HEK293 (cell line): ENCODE results near the gene SLC6A6.
A peak's percentile ranks its signal among the peaks of the same experiment; 100 is the strongest.

Source experiments
- CTCF ChIA-PET: fragments of 350-600 bp; formaldehyde crosslinking; extraction: SDS; loops from one replicate; lab custom pipeline; 2021; ENCODE audit warnings: antibody characterized with exemption; lab: Yijun Ruan, JAX
- POLR2A ChIA-PET: fragments of 300-600 bp; formaldehyde crosslinking; extraction: SDS; loops from one replicate; lab custom pipeline; 2020; ENCODE audit warnings: antibody characterized with exemption, inconsistent platforms; lab: Yijun Ruan, JAX
- H3K27ac ChIP-seq: fragments of 200-500 bp; sonication (Bioruptor generic); 2 replicates; pipeline ENCODE4 v1.5.1; 2014; ENCODE audit warnings: low read depth, low read length, control low read depth, inconsistent platforms; ENCODE audit errors: extremely low read depth
- H3K36me3 ChIP-seq, 2 experiments: fragments of 200-500 bp in 1 of 2; sonication (Bioruptor generic) in 1 of 2; 1 replicate in 1 of 2; 2 replicates in 1 of 2; pipeline ENCODE4 v1.5.1; 2014 to 2017; ENCODE audit warnings: inconsistent platforms in 2 of 2, low read length in 2 of 2; ENCODE audit not compliant: control insufficient read depth in 2 of 2, insufficient read depth in 1 of 2
- H3K4me1 ChIP-seq: fragments of 200-500 bp; sonication (Bioruptor generic); 2 replicates; pipeline ENCODE4 v1.5.1; 2014; ENCODE audit warnings: mild to moderate bottlenecking, low read length, inconsistent platforms; ENCODE audit not compliant: control insufficient read depth, insufficient read depth
- H3K4me3 ChIP-seq: 2 replicates; pipeline ENCODE4 v1.5.1; 2011; ENCODE audit warnings: low read depth, mild to moderate bottlenecking, control low read depth, low read length, moderate library complexity
- H3K9me3 ChIP-seq: fragments of 200-500 bp; sonication (Bioruptor generic); 2 replicates; pipeline ENCODE4 v1.5.1; 2014; ENCODE audit warnings: low read depth, low read length, inconsistent platforms; ENCODE audit not compliant: control insufficient read depth, insufficient read depth
- BCL11A ChIP-seq: fragments of 450-650 bp; formaldehyde crosslinking; IDR thresholded peaks from 2 replicates; pipeline ENCODE4 v1.5.1; 2016; ENCODE audit warnings: low read depth, missing biosample characterization, missing genetic modification characterization
- EGR2 ChIP-seq: fragments of 450-650 bp; formaldehyde crosslinking; IDR thresholded peaks from 2 replicates; pipeline ENCODE4 v1.5.1; 2016; ENCODE audit warnings: low read depth, missing biosample characterization, missing genetic modification characterization
- GLI4 ChIP-seq: fragments of 450-650 bp; formaldehyde crosslinking; IDR thresholded peaks from 2 replicates; pipeline ENCODE4 v1.5.1; 2016; ENCODE audit warnings: missing biosample characterization, missing genetic modification characterization
- GLIS2 ChIP-seq: fragments of 450-650 bp; formaldehyde crosslinking; IDR thresholded peaks from 2 replicates; pipeline ENCODE4 v1.5.1; 2016; ENCODE audit warnings: missing biosample characterization, missing genetic modification characterization
- HOXA7 ChIP-seq: sonication (generic); formaldehyde crosslinking; IDR thresholded peaks from 2 replicates; pipeline ENCODE4 v1.8.1; 2022; ENCODE audit warnings: missing genetic modification reagents, borderline replicate concordance
- SP2 ChIP-seq: fragments of 450-650 bp; formaldehyde crosslinking; IDR thresholded peaks from 2 replicates; pipeline ENCODE4 v1.5.1; 2016; ENCODE audit warnings: missing biosample characterization, missing genetic modification characterization
- ZBTB17 ChIP-seq: fragments of 450-650 bp; formaldehyde crosslinking; IDR thresholded peaks from 2 replicates; pipeline ENCODE4 v1.5.1; 2016; ENCODE audit warnings: missing biosample characterization, missing genetic modification characterization
- ZFHX2 ChIP-seq: fragments of 450-650 bp; formaldehyde crosslinking; conservative IDR thresholded peaks from 2 replicates; pipeline ENCODE4 v1.5.1; 2016; ENCODE audit warnings: missing biosample characterization, missing genetic modification characterization
- ZFP3 ChIP-seq: fragments of 450-650 bp; formaldehyde crosslinking; IDR thresholded peaks from 2 replicates; pipeline ENCODE4 v1.5.1; 2016; ENCODE audit warnings: low read depth, missing biosample characterization, missing genetic modification characterization
- ZIC2 ChIP-seq: fragments of 450-650 bp; formaldehyde crosslinking; IDR thresholded peaks from 2 replicates; pipeline ENCODE4 v1.5.1; 2016; ENCODE audit warnings: missing biosample characterization, missing genetic modification characterization
- ZNF112 ChIP-seq: fragments of 450-650 bp; formaldehyde crosslinking; IDR thresholded peaks from 2 replicates; pipeline ENCODE4 v1.5.0; 2017; ENCODE audit warnings: missing biosample characterization, missing genetic modification characterization
- ZNF148 ChIP-seq: fragments of 450-650 bp; formaldehyde crosslinking; IDR thresholded peaks from 2 replicates; pipeline ENCODE4 v1.5.0; 2017; ENCODE audit warnings: missing biosample characterization, missing genetic modification characterization, borderline replicate concordance
- ZNF2 ChIP-seq: fragments of 450-650 bp; formaldehyde crosslinking; IDR thresholded peaks from 2 replicates; pipeline ENCODE4 v1.5.1; 2016; ENCODE audit warnings: missing biosample characterization, missing genetic modification characterization
- ZNF221 ChIP-seq: fragments of 450-650 bp; formaldehyde crosslinking; IDR thresholded peaks from 2 replicates; pipeline ENCODE4 v1.5.1; 2017; ENCODE audit warnings: missing biosample characterization, missing genetic modification characterization, borderline replicate concordance
- ZNF335 ChIP-seq: fragments of 450-650 bp; formaldehyde crosslinking; conservative IDR thresholded peaks from 2 replicates; pipeline ENCODE4 v1.5.1; 2016; ENCODE audit warnings: missing biosample characterization, missing genetic modification characterization
- ZNF549 ChIP-seq: fragments of 450-650 bp; IDR thresholded peaks from 2 replicates; pipeline ENCODE4 v1.5.1; 2018; ENCODE audit warnings: missing biosample characterization, missing genetic modification characterization, mild to moderate bottlenecking, inconsistent platforms, moderate library complexity
- ZNF623 ChIP-seq: fragments of 450-650 bp; formaldehyde crosslinking; IDR thresholded peaks from 2 replicates; pipeline ENCODE4 v1.5.1; 2016; ENCODE audit warnings: missing biosample characterization, missing genetic modification characterization
- ZNF768 ChIP-seq: fragments of 450-650 bp; formaldehyde crosslinking; IDR thresholded peaks from 2 replicates; pipeline ENCODE4 v1.5.1; 2018; ENCODE audit warnings: missing biosample characterization, mild to moderate bottlenecking, missing genetic modification characterization
- ZNF777 ChIP-seq: fragments of 450-650 bp; formaldehyde crosslinking; IDR thresholded peaks from 2 replicates; pipeline ENCODE4 v1.5.1; 2017; ENCODE audit warnings: missing biosample characterization, missing genetic modification characterization, borderline replicate concordance
- ZNF843 ChIP-seq: fragments of 450-650 bp; formaldehyde crosslinking; IDR thresholded peaks from 2 replicates; pipeline ENCODE4 v1.5.1; 2016; ENCODE audit warnings: missing biosample characterization, missing genetic modification characterization
- TF ChIP-seq, protein P1 (sequence below): fragments of 450-650 bp; formaldehyde crosslinking; conservative IDR thresholded peaks from 2 replicates; pipeline ENCODE4 v1.5.1; 2016; ENCODE audit warnings: low read depth, missing biosample characterization, missing genetic modification characterization
- TF ChIP-seq, protein P2 (sequence below): fragments of 450-650 bp; formaldehyde crosslinking; IDR thresholded peaks from 2 replicates; pipeline ENCODE4 v1.5.1; 2016; ENCODE audit warnings: missing biosample characterization, missing genetic modification characterization

Gene SLC6A6

GRCh38 chr3:14397531-14397930 is 4.9 kb upstream of the SLC6A6 start (continued):
- TF ChIP-seq, protein P1, sequence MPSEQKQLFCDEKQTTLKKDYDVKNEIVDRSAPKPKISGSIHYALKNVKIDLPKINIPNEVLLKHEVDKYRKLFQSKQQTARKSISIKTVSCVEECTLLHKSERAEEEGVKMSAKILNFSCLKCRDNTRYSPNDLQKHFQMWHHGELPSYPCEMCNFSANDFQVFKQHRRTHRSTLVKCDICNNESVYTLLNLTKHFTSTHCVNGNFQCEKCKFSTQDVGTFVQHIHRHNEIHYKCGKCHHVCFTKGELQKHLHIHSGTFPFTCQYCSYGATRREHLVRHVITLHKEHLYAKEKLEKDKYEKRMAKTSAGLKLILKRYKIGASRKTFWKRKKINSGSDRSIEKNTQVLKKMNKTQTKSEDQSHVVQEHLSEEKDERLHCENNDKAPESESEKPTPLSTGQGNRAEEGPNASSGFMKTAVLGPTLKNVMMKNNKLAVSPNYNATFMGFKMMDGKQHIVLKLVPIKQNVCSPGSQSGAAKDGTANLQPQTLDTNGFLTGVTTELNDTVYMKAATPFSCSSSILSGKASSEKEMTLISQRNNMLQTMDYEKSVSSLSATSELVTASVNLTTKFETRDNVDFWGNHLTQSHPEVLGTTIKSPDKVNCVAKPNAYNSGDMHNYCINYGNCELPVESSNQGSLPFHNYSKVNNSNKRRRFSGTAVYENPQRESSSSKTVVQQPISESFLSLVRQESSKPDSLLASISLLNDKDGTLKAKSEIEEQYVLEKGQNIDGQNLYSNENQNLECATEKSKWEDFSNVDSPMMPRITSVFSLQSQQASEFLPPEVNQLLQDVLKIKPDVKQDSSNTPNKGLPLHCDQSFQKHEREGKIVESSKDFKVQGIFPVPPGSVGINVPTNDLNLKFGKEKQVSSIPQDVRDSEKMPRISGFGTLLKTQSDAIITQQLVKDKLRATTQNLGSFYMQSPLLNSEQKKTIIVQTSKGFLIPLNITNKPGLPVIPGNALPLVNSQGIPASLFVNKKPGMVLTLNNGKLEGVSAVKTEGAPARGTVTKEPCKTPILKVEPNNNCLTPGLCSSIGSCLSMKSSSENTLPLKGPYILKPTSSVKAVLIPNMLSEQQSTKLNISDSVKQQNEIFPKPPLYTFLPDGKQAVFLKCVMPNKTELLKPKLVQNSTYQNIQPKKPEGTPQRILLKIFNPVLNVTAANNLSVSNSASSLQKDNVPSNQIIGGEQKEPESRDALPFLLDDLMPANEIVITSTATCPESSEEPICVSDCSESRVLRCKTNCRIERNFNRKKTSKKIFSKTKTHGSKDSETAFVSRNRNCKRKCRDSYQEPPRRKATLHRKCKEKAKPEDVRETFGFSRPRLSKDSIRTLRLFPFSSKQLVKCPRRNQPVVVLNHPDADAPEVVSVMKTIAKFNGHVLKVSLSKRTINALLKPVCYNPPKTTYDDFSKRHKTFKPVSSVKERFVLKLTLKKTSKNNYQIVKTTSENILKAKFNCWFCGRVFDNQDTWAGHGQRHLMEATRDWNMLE (tag by site-specific recombination), result no peak

GRCh38 chr3:14397940-14398796 is 4.2 kb upstream of the SLC6A6 start:
- Histone ChIP-seq H3K27ac (no peak overlapping the region), H3K4me3 (no peak overlapping the region), H3K36me3 (no peaks in the 10 kb centered on the region), H3K9me3 (no peaks in the 10 kb centered on the region), H3K4me1 (no peaks in the 10 kb centered on the region)
- peak; percentile 79; the same call in 1 of the 2 replicates for TF ChIP-seq ZNF768 (tag by site-specific recombination)
- no peak for TF ChIP-seq ZNF549 (tag by site-specific recombination)
- TF ChIP-seq, protein P2, sequence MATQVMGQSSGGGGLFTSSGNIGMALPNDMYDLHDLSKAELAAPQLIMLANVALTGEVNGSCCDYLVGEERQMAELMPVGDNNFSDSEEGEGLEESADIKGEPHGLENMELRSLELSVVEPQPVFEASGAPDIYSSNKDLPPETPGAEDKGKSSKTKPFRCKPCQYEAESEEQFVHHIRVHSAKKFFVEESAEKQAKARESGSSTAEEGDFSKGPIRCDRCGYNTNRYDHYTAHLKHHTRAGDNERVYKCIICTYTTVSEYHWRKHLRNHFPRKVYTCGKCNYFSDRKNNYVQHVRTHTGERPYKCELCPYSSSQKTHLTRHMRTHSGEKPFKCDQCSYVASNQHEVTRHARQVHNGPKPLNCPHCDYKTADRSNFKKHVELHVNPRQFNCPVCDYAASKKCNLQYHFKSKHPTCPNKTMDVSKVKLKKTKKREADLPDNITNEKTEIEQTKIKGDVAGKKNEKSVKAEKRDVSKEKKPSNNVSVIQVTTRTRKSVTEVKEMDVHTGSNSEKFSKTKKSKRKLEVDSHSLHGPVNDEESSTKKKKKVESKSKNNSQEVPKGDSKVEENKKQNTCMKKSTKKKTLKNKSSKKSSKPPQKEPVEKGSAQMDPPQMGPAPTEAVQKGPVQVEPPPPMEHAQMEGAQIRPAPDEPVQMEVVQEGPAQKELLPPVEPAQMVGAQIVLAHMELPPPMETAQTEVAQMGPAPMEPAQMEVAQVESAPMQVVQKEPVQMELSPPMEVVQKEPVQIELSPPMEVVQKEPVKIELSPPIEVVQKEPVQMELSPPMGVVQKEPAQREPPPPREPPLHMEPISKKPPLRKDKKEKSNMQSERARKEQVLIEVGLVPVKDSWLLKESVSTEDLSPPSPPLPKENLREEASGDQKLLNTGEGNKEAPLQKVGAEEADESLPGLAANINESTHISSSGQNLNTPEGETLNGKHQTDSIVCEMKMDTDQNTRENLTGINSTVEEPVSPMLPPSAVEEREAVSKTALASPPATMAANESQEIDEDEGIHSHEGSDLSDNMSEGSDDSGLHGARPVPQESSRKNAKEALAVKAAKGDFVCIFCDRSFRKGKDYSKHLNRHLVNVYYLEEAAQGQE (tag by site-specific recombination), result peak; percentile 90
- TF ChIP-seq ZFHX2, result peak; percentile 76
- TF ChIP-seq EGR2, result peak; percentile 53; the same call in 1 of the 2 replicates
- TF ChIP-seq ZNF843, result no peak
- no peak for TF ChIP-seq ZFP3 (tag by site-specific recombination)
- peak; percentile 4; the same call in 1 of the 2 replicates for TF ChIP-seq ZIC2 (tag by site-specific recombination)
- POLR2A ChIA-PET, result interaction anchor here (1.3 kb wide), 1 partner anchor 54 kb away, joined by 3 read pairs; no protein-coding TSS in a partner anchor
- CTCF ChIA-PET, result interaction anchor here (0.8 to 0.9 kb wide), 4 partner anchors 8 to 28 kb away, joined by 3 to 5 read pairs (median 3); no protein-coding TSS in a partner anchor

DNA sequence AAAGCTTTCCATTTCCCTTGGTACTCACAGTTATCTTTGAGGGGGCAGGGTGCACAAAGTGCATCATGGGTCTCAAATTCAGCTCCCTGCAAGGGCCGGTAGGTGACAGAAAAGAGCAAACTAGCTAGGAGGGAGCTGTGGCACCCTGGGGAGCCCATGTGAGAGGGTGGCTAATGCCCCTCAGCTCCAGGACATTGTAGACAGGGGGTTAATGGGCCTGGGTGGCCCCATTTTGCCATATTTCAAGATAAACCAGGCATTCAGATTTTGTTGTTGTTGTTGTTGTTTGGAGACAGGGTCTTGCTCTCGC is 3.7 kb upstream of the SLC6A6 start:
- Histone ChIP-seq H3K36me3 (no peaks in the 10 kb centered on the region), H3K4me3 (no peak overlapping the region), H3K9me3 (no peaks in the 10 kb centered on the region), H3K4me1 (no peaks in the 10 kb centered on the region), H3K27ac (no peak overlapping the region)
- ChIA-PET CTCF (interaction anchor here (0.8 to 1.2 kb wide), 6 partner anchors 9 to 63 kb away, joined by 3 to 5 read pairs (median 3); no protein-coding TSS in a partner anchor), POLR2A (interaction anchor here (1.3 kb wide), 1 partner anchor 53 kb away, joined by 3 read pairs; no protein-coding TSS in a partner anchor)
- TF ChIP-seq ZNF112, result no peak
- no peak for TF ChIP-seq ZNF2 (tag by site-specific recombination)
- TF ChIP-seq HOXA7 (CRISPR knock-in tag), result no peak
- TF ChIP-seq GLIS2, result 0 out of 2 replicates have a peak, but pooled peaks have one; percentile 13
- no peak for TF ChIP-seq ZNF335
- TF ChIP-seq ZNF623 (tag by site-specific recombination), result no peak
- TF ChIP-seq ZBTB17, result no peak
- no peak for TF ChIP-seq ZNF148 (tag by site-specific recombination)
- TF ChIP-seq BCL11A (tag by site-specific recombination), result no peak
- TF ChIP-seq GLI4, result no peak
- no peak for TF ChIP-seq ZNF221 (tag by site-specific recombination)
- TF ChIP-seq SP2 (tag by site-specific recombination), result no peak
- TF ChIP-seq ZNF777, result no peak
